SK-N-MC (cell line): ENCODE results near the gene ALDH1L2.

ENCODE experiments used
- DNase-seq: peaks from one replicate; pipeline ENCODE4 v3.0.0-alpha.2; 2011; ENCODE audit warnings: low read depth, low spot score
- H3K27ac ChIP-seq: fragments of 200-600 bp; sonication (generic); 2 replicates; pipeline ENCODE4 v1.5.1; 2016; ENCODE audit warnings: mixed run types
- H3K36me3 ChIP-seq: fragments of 200-600 bp; sonication (generic); 2 replicates; pipeline ENCODE4 v1.6.1; 2017; ENCODE audit warnings: antibody characterized with exemption, low read length, mixed read lengths; ENCODE audit not compliant: insufficient read depth
- H3K4me3 ChIP-seq: fragments of 200-600 bp; sonication (generic); 2 replicates; pipeline ENCODE4 v1.5.1; 2016
- H3K9ac ChIP-seq: fragments of 200-600 bp; sonication (generic); 2 replicates; pipeline ENCODE4 v1.8.0; 2017; ENCODE audit warnings: mixed run types, mixed read lengths; ENCODE audit not compliant: insufficient read length
- H3K9me3 ChIP-seq: fragments of 200-600 bp; sonication (generic); 2 replicates; pipeline ENCODE4 v1.6.1; 2017; ENCODE audit warnings: low read depth, mild to moderate bottlenecking, antibody characterized with exemption, low read length, moderate library complexity, mixed read lengths
- EZH2 ChIP-seq: fragments of 200-600 bp; sonication (generic); IDR thresholded peaks from one replicate; pipeline ENCODE4 v1.6.1; 2017; ENCODE audit warnings: antibody characterized with exemption
- FOXP2 ChIP-seq: optimal IDR thresholded peaks from 2 replicates; pipeline ENCODE3; 2011; ENCODE audit warnings: mild to moderate bottlenecking, moderate library complexity; ENCODE audit not compliant: insufficient read depth; ENCODE audit errors: extremely low read length, control extremely low read depth
- POLR2AphosphoS5 ChIP-seq: IDR thresholded peaks from 2 replicates; pipeline ENCODE4 v1.6.1; 2012; ENCODE audit warnings: mild to moderate bottlenecking, low read depth, low read length, borderline replicate concordance

Gene ALDH1L2

GRCh38 chr12:105091476-105092206 lies 7.4 kb upstream of the ALDH1L2 start:
- no peak overlapping the region for H3K4me3 ChIP-seq

GRCh38 chr12:105090361-105090760 lies 6.1 kb upstream of the ALDH1L2 start:
- no peak overlapping the region for H3K4me3 ChIP-seq
- H3K9ac ChIP-seq: no peak overlapping the region
- no peaks in the 10 kb centered on the region for H3K36me3 ChIP-seq
- no peak overlapping the region for H3K27ac ChIP-seq
- H3K9me3 ChIP-seq: no peaks in the 10 kb centered on the region
- DNase-seq: no peak
- TF ChIP-seq POLR2AphosphoS5: no peak
- TF ChIP-seq EZH2: no peak
- TF ChIP-seq FOXP2: no peak

More at GRCh38 chr12:105091476-105092206, 7.4 kb upstream of the ALDH1L2 start:
- Histone ChIP-seq H3K36me3 (no peaks in the 10 kb centered on the region), H3K27ac (no peak overlapping the region), H3K9me3 (no peaks in the 10 kb centered on the region), H3K9ac (no peak overlapping the region)
- DNase-seq: no peak
- TF ChIP-seq FOXP2 (no peak), EZH2 (no peak), POLR2AphosphoS5 (no peak)

GRCh38 chr12:105089817-105090216 lies 5.6 kb upstream of the ALDH1L2 start:
- no peak for DNase-seq
- no peaks in the 10 kb centered on the region for H3K9me3 ChIP-seq
- H3K27ac ChIP-seq: no peak overlapping the region
- no peak for TF ChIP-seq EZH2
- no peak overlapping the region for H3K9ac ChIP-seq
- H3K36me3 ChIP-seq: no peaks in the 10 kb centered on the region
- no peak overlapping the region for H3K4me3 ChIP-seq

- Histone ChIP-seq H3K9me3 (no peaks in the 10 kb centered on the region), H3K9ac (no peak overlapping the region), H3K36me3 (no peaks in the 10 kb centered on the region; the same call in 1 of the 2 replicates), H3K27ac (no peak overlapping the region), H3K4me3 (no peak overlapping the region)
- DNase-seq: no peak
- TF ChIP-seq POLR2AphosphoS5 (no peak), EZH2 (no peak), FOXP2 (no peak)
These were observed 1.2 kb upstream of the ALDH1L2 start for GRCh38 chr12:105085501-105085900.

GRCh38 chr12:105083551-105084105 lies 630 bp downstream of the ALDH1L2 start:
- Histone ChIP-seq H3K9ac (peak overlapping the region; percentile 88), H3K27ac (peak overlapping the region; percentile 69), H3K36me3 (no peaks in the 10 kb centered on the region; the same call in 1 of the 2 replicates), H3K9me3 (no peaks in the 10 kb centered on the region), H3K4me3 (peak overlapping the region; percentile 92)
- no peak for TF ChIP-seq EZH2
- no peak for TF ChIP-seq POLR2AphosphoS5
- no peak for TF ChIP-seq FOXP2
- no peak for DNase-seq

- Histone ChIP-seq H3K4me3 (peak overlapping the region; percentile 92), H3K36me3 (no peaks in the 10 kb centered on the region; the same call in 1 of the 2 replicates)
- TF ChIP-seq POLR2AphosphoS5: no peak
- TF ChIP-seq FOXP2: no peak
- TF ChIP-seq EZH2: no peak
These were observed 1.2 kb downstream of the ALDH1L2 start for GRCh38 chr12:105083031-105083430.

GRCh38 chr12:105078712-105079570 lies 5.3 kb downstream of the ALDH1L2 start:
- Histone ChIP-seq H3K36me3 (no peaks in the 10 kb centered on the region; the same call in 1 of the 2 replicates), H3K9ac (no peak overlapping the region), H3K4me3 (no peak overlapping the region), H3K27ac (no peak overlapping the region), H3K9me3 (no peaks in the 10 kb centered on the region)
- DNase-seq: no peak
- TF ChIP-seq FOXP2 (no peak), POLR2AphosphoS5 (no peak), EZH2 (no peak)

More at GRCh38 chr12:105083031-105083430, 1.2 kb downstream of the ALDH1L2 start:
- Histone ChIP-seq H3K9me3 (no peaks in the 10 kb centered on the region), H3K27ac (peak overlapping the region; percentile 69), H3K9ac (peak overlapping the region; percentile 88)
- no peak for DNase-seq

- no peak overlapping the region for H3K4me3 ChIP-seq
- no peak overlapping the region for H3K9ac ChIP-seq
- H3K36me3 ChIP-seq: peaks cover 6% of the 10 kb centered on the region; the same call in 1 of the 2 replicates
- no peak for DNase-seq
- H3K27ac ChIP-seq: no peak overlapping the region
- no peaks in the 10 kb centered on the region for H3K9me3 ChIP-seq
- TF ChIP-seq POLR2AphosphoS5 (no peak), FOXP2 (no peak), EZH2 (no peak)
These were observed 6.8 kb downstream of the ALDH1L2 start for GRCh38 chr12:105077435-105077834.

GRCh38 chr12:105076913-105077312 lies 7.3 kb downstream of the ALDH1L2 start:
- no peak overlapping the region for H3K4me3 ChIP-seq
- peaks cover 6% of the 10 kb centered on the region; the same call in 1 of the 2 replicates for H3K36me3 ChIP-seq
- no peak overlapping the region for H3K27ac ChIP-seq
- no peak overlapping the region for H3K9ac ChIP-seq
- no peak for DNase-seq
- TF ChIP-seq EZH2: no peak
- no peak for TF ChIP-seq FOXP2
- no peak for TF ChIP-seq POLR2AphosphoS5
- no peaks in the 10 kb centered on the region for H3K9me3 ChIP-seq
